Measurements from ENCODE around the gene RNF215.

GRCh38 chr22:30425616-30426387, 38.6 kb upstream of the RNF215 start, which contains the start of gene MTFP1:
- TF ChIP-seq SUZ12 (IDR thresholded peaks at IDR 0.05) (no peak), FOXA1 (IDR thresholded peaks at IDR 0.05) (no peak), BHLHE40 (IDR thresholded peaks at IDR 0.05; ENCODE audit: borderline replicate concordance) (no peak), LEF1 (IDR thresholded peaks at IDR 0.05; ENCODE audit: borderline replicate concordance) (no peak), HDGF (IDR thresholded peaks at IDR 0.05; ENCODE audit: borderline replicate concordance) (no peak), SP1 (IDR thresholded peaks at IDR 0.05) (no peak)

All from HEK293T (cell line).